H9 (cell line): ENCODE data around the gene GLP2R. TPM values are rescaled to one million over a fixed set of nuclear protein-coding genes. Genes with fewer than 3 reads are reported as not detected.

Source experiments
- DNase-seq: peaks from one replicate; pipeline ENCODE4 v3.0.0-alpha.2; 2017
- H2AFZ ChIP-seq: one replicate; pipeline ENCODE4 v1.6.1; 2013; ENCODE audit warnings: mild to moderate bottlenecking, low read length, control low read depth, moderate library complexity
- H2AK5ac ChIP-seq: 2 replicates; pipeline ENCODE4 v1.6.1; 2013; ENCODE audit warnings: low read length, control low read depth, mixed read lengths; ENCODE audit not compliant: insufficient read length
- H2BK120ac ChIP-seq: one replicate; pipeline ENCODE4 v1.6.1; 2013; ENCODE audit warnings: low read depth, mild to moderate bottlenecking, low read length, control low read depth, inconsistent platforms; ENCODE audit not compliant: poor library complexity, severe bottlenecking
- H2BK12ac ChIP-seq: 2 replicates; pipeline ENCODE4 v1.6.1; 2013; ENCODE audit warnings: low read length, control low read depth, mixed read lengths, low read depth; ENCODE audit not compliant: insufficient read length
- H2BK15ac ChIP-seq: 2 replicates; pipeline ENCODE4 v1.6.1; 2013; ENCODE audit warnings: low read depth, low read length, control low read depth
- H2BK20ac ChIP-seq: one replicate; pipeline ENCODE4 v1.6.1; 2013; ENCODE audit warnings: low read depth, mild to moderate bottlenecking, low read length, control low read depth, inconsistent platforms; ENCODE audit not compliant: poor library complexity, severe bottlenecking
- H2BK5ac ChIP-seq: 2 replicates; pipeline ENCODE4 v1.6.1; 2013; ENCODE audit warnings: low read length, control low read depth, mixed read lengths; ENCODE audit not compliant: insufficient read length
- H3K14ac ChIP-seq: 2 replicates; pipeline ENCODE4 v1.6.1; 2013; ENCODE audit warnings: low read length, control low read depth; ENCODE audit not compliant: insufficient read depth
- H3K18ac ChIP-seq: 2 replicates; pipeline ENCODE4 v1.6.1; 2013; ENCODE audit warnings: low read depth, mild to moderate bottlenecking, mixed read lengths, low read length, control low read depth; ENCODE audit not compliant: insufficient read length
- H3K23ac ChIP-seq: 2 replicates; pipeline ENCODE4 v1.6.1; 2013; ENCODE audit warnings: low read length, control low read depth, mixed read lengths, low read depth; ENCODE audit not compliant: insufficient read length
- H3K23me2 ChIP-seq: 2 replicates; pipeline ENCODE4 v1.6.1; 2013; ENCODE audit warnings: low read depth, mild to moderate bottlenecking, mixed read lengths, low read length, control low read depth; ENCODE audit not compliant: insufficient read length, poor library complexity, severe bottlenecking
- H3K27ac ChIP-seq: 2 replicates; pipeline ENCODE4 v1.5.1; 2013; ENCODE audit warnings: low read length, control low read depth, mixed read lengths, low read depth; ENCODE audit not compliant: insufficient read length
- H3K27me3 ChIP-seq: 2 replicates; pipeline ENCODE4 v1.6.1; 2013; ENCODE audit warnings: low read length, control low read depth, inconsistent platforms; ENCODE audit not compliant: insufficient read depth
- H3K4ac ChIP-seq: 2 replicates; pipeline ENCODE4 v1.6.1; 2013; ENCODE audit warnings: low read depth, mild to moderate bottlenecking, control low read depth, inconsistent platforms, low read length, moderate library complexity
- H3K4me1 ChIP-seq: 2 replicates; pipeline ENCODE4 v1.6.1; 2013; ENCODE audit warnings: low read length, control low read depth, inconsistent platforms; ENCODE audit not compliant: insufficient read depth
- H3K4me2 ChIP-seq: 2 replicates; pipeline ENCODE4 v1.6.1; 2013; ENCODE audit warnings: low read length, control low read depth, mixed read lengths; ENCODE audit not compliant: insufficient read length, insufficient read depth
- H3K56ac ChIP-seq: 2 replicates; pipeline ENCODE4 v1.6.1; 2013; ENCODE audit warnings: low read depth, mild to moderate bottlenecking, mixed read lengths, low read length, control low read depth; ENCODE audit not compliant: insufficient read length
- H3K79me1 ChIP-seq: 2 replicates; pipeline ENCODE4 v1.6.1; 2013; ENCODE audit warnings: low read depth, mild to moderate bottlenecking, moderate library complexity, low read length, control low read depth, inconsistent platforms; ENCODE audit not compliant: insufficient read depth, poor library complexity, severe bottlenecking
- H3K79me2 ChIP-seq: 2 replicates; pipeline ENCODE4 v1.6.1; 2013; ENCODE audit warnings: low read length, control low read depth, inconsistent platforms; ENCODE audit not compliant: insufficient read depth
- H3K9ac ChIP-seq: 2 replicates; pipeline ENCODE4 v1.6.1; 2013; ENCODE audit warnings: low read length, control low read depth, mixed read lengths; ENCODE audit not compliant: insufficient read length; ENCODE audit errors: extremely low read depth
- H3K9me3 ChIP-seq: one replicate; pipeline ENCODE4 v1.6.1; 2013; ENCODE audit warnings: low read depth, low read length, inconsistent platforms; ENCODE audit not compliant: control insufficient read depth
- H3T11ph ChIP-seq: one replicate; pipeline ENCODE4 v1.6.1; 2013; ENCODE audit warnings: mild to moderate bottlenecking, low read length, control low read depth, inconsistent platforms
- H4K20me1 ChIP-seq: one replicate; pipeline ENCODE4 v1.6.1; 2013; ENCODE audit not compliant: control insufficient read depth, insufficient read length, insufficient read depth
- H4K5ac ChIP-seq: 2 replicates; pipeline ENCODE4 v1.6.1; 2013; ENCODE audit warnings: low read depth, mild to moderate bottlenecking, mixed read lengths, low read length, control low read depth; ENCODE audit not compliant: insufficient read length
- H4K8ac ChIP-seq: replicated peaks from 2 replicates; pipeline ENCODE4 v1.6.1; 2013; ENCODE audit warnings: low read length, control low read depth, mixed read lengths, low read depth; ENCODE audit not compliant: insufficient read length
- H4K91ac ChIP-seq: 2 replicates; pipeline ENCODE4 v1.6.1; 2013; ENCODE audit warnings: low read depth, mild to moderate bottlenecking, moderate library complexity, mixed read lengths, low read length, control low read depth; ENCODE audit not compliant: insufficient read length
- H3K27ac Mint-ChIP-seq, 3 experiments: 2 replicates in 2 of 3; 3 replicates in 1 of 3; pipeline ENCODE4 v1.8.0; 2020 to 2021; ENCODE audit warnings: mixed read lengths in 3 of 3, mild to moderate bottlenecking in 1 of 3, moderate library complexity in 1 of 3
- H3K27me3 Mint-ChIP-seq: 2 replicates; pipeline ENCODE4 v1.8.0; 2021; ENCODE audit warnings: low read depth, mild to moderate bottlenecking, moderate library complexity, mixed read lengths
- H3K36me3 Mint-ChIP-seq, 3 experiments: 2 replicates in 2 of 3; 3 replicates in 1 of 3; pipeline ENCODE4 v1.8.0; 2020 to 2021; ENCODE audit warnings: low read depth in 3 of 3, mixed read lengths in 3 of 3; ENCODE audit not compliant: insufficient read depth in 1 of 3
- H3K4me1 Mint-ChIP-seq, 2 experiments: 2 replicates each; pipeline ENCODE4 v1.8.0; 2020; ENCODE audit warnings: mixed read lengths in 2 of 2
- H3K4me3 Mint-ChIP-seq, 2 experiments: 2 replicates in 1 of 2; 3 replicates in 1 of 2; pipeline ENCODE4 v1.8.0; 2020 to 2021; ENCODE audit warnings: mild to moderate bottlenecking in 2 of 2, mixed read lengths in 2 of 2, moderate library complexity in 1 of 2
- H3K9me3 Mint-ChIP-seq, 2 experiments: 2 replicates in 1 of 2; 3 replicates in 1 of 2; pipeline ENCODE4 v1.8.0; 2020; ENCODE audit warnings: mild to moderate bottlenecking in 2 of 2, mixed read lengths in 2 of 2, moderate library complexity in 1 of 2
- CTCF ChIP-seq: fragments of 200-600 bp; sonication (generic); conservative IDR thresholded peaks from 3 replicates; pipeline ENCODE4 v1.8.0; 2021; ENCODE audit warnings: antibody characterized with exemption, mild to moderate bottlenecking
- WGBS: extraction: QIAGEN DNeasy Blood & Tissue Kit; methylation state at CpG from one replicate; pipeline ENCODE4 v1.1.7; 2013; ENCODE audit warnings: missing lambda C conversion rate, low lambda C conversion rate, mixed read lengths; ENCODE audit not compliant: insufficient read length; ENCODE audit errors: extremely low coverage; 5-methylcytosine and 5-hydroxymethylcytosine counted together
- total RNA-seq: library from RNA; stranded (reverse); gene quantifications from 2 replicates; pipeline ENCODE4 v1.2.1, GENCODE V29; 2021

GLP2R gene
- total RNA-seq, 1 experiment from 2014 or later: not detected

- DNase-seq: no peak
- H3T11ph ChIP-seq: no peak within 1 kb of the TSS
- H3K23ac ChIP-seq: no peak within 1 kb of the TSS
- H3K4me2 ChIP-seq: no peak within 1 kb of the TSS
- Mint-ChIP-seq H3K9me3 (no peaks in the 10 kb centered on the region), H3K27me3 (peaks cover 2% of the 10 kb centered on the region), H3K27ac (no peak within 1 kb of the TSS), H3K36me3 (no peaks in the 10 kb centered on the region), H3K4me3 (no peak within 1 kb of the TSS), H3K4me1 (peaks cover 0 to 3% of the 10 kb centered on the region in 2 experiments; a peak in 1 of 4 replicates)
- H3K56ac ChIP-seq: no peak within 1 kb of the TSS
- no peaks in the 10 kb centered on the region for H3K9me3 ChIP-seq
- H2AFZ ChIP-seq: no peak within 1 kb of the TSS
- no peaks in the 10 kb centered on the region for H3K23me2 ChIP-seq
- no peak within 1 kb of the TSS for H2AK5ac ChIP-seq
- H3K4me1 ChIP-seq: no peaks in the 10 kb centered on the region
- no peak within 1 kb of the TSS for H2BK15ac ChIP-seq
- H4K20me1 ChIP-seq: no peaks in the 10 kb centered on the region
- H3K79me1 ChIP-seq: no peaks in the 10 kb centered on the region
- H3K14ac ChIP-seq: no peak within 1 kb of the TSS; the same call in 1 of the 2 replicates
- no peak within 1 kb of the TSS for H3K4ac ChIP-seq
- H3K27me3 ChIP-seq: no peaks in the 10 kb centered on the region
- WGBS: no CpG with 5 or more reads among the region's 15 CpGs
- no peak within 1 kb of the TSS for H2BK120ac ChIP-seq
- H2BK12ac ChIP-seq: no peak within 1 kb of the TSS
- H4K91ac ChIP-seq: no peak within 1 kb of the TSS
- H3K27ac ChIP-seq: no peak within 1 kb of the TSS
- no peak within 1 kb of the TSS for H4K8ac ChIP-seq
- no peak within 1 kb of the TSS for H4K5ac ChIP-seq
- H3K18ac ChIP-seq: no peak within 1 kb of the TSS
- no peak within 1 kb of the TSS for H3K9ac ChIP-seq
- H2BK5ac ChIP-seq: no peak within 1 kb of the TSS
- H3K79me2 ChIP-seq: no peaks in the 10 kb centered on the region
- no peak for TF ChIP-seq CTCF
- H2BK20ac ChIP-seq: no peak within 1 kb of the TSS
Observed at GRCh38 chr17:9790889-9791876, 34.5 kb upstream of the GLP2R start, which contains the start of gene DHRS7C. Gene DHRS7C (minus strand): TSS chr17:9791592. CDS start chr17:9791284, 308 bp downstream.
